Hematopoietic multipotent progenitor cell treated with erythropoietin and hydrocortisone succinate and interleukin-3 and kit ligand, for 8 days (in vitro differentiated cells): ENCODE data around the gene AIF1.

Source experiments
- DNase-seq: peaks from one replicate; pipeline ENCODE4 v3.0.0-alpha.2; 2015

The AIF1 gene

GRCh38 chr6:31665501-31666336, 50.7 kb downstream of the AIF1 start, which contains the start of gene CSNK2B:
Gene CSNK2B (plus strand): TSS chr6:31666080. CDS start chr6:31666832, 752 bp downstream.
- DNase-seq, result peak; percentile 98

GRCh38 chr6:31666337-31666965, 51.4 kb downstream of the AIF1 start:
- peak; percentile 17 for DNase-seq
